Body of pancreas (tissue), 4 donors: ENCODE measurements around the gene ANKS1B. TPM values are rescaled to one million over a fixed set of nuclear protein-coding genes. Genes with fewer than 3 reads are reported as not detected.

ENCODE experiments used
- ATAC-seq: fragments of 150-250 bp; one replicate; pipeline ENCODE4 v1.9.1; 2016
- DNase-seq, 4 donors: peaks; one replicate each; pipeline ENCODE4 v3.0.0-alpha.2; 2019
- H3K27ac ChIP-seq, 4 donors: fragments of 200-600 bp; sonication (generic); 1 replicate in 3 of 4; 2 replicates in 1 of 4; pipeline versions ENCODE4 v1.5.1 to v1.6.1; 2016 to 2019; ENCODE audit warnings: mild to moderate bottlenecking in 1 of 4, mixed read lengths in 1 of 4, moderate library complexity in 1 of 4
- H3K27me3 ChIP-seq, 2 donors: fragments of 200-600 bp; sonication (generic); one replicate each; pipeline ENCODE4 v1.6.0; 2016; ENCODE audit warnings: mild to moderate bottlenecking in 1 of 2
- H3K36me3 ChIP-seq, 2 donors: fragments of 200-600 bp; sonication (generic); replicated peaks in 1 of 2; 2 replicates each; pipeline ENCODE4 v1.5.1; 2016; ENCODE audit warnings: low read depth in 2 of 2; ENCODE audit not compliant: insufficient read depth in 1 of 2
- H3K4me1 ChIP-seq: fragments of 200-600 bp; sonication (generic); one replicate; pipeline ENCODE4 v1.6.0; 2016
- H3K4me3 ChIP-seq, 2 donors: fragments of 200-600 bp; sonication (generic); 1 replicate in 1 of 2; 2 replicates in 1 of 2; pipeline ENCODE4 v1.5.1; 2016 to 2019
- H3K9me3 ChIP-seq, 3 donors: fragments of 200-600 bp; sonication (generic); 1 replicate in 2 of 3; 2 replicates in 1 of 3; pipeline ENCODE4 v1.5.1; 2016
- CTCF ChIP-seq, 7 experiments: fragments of 450-650 bp in 4 of 7; fragments of 200-600 bp in 3 of 7; sonication (generic) in 3 of 7; IDR thresholded peaks; one replicate each; pipeline ENCODE4 v1.5.1; 2016 to 2019; ENCODE audit warnings: antibody characterized with exemption in 7 of 7
- POLR2A ChIP-seq, 3 donors: fragments of 450-650 bp; IDR thresholded peaks; one replicate each; pipeline ENCODE4 v1.6.1; 2016; ENCODE audit warnings: antibody characterized with exemption in 3 of 3, mild to moderate bottlenecking in 2 of 3
- WGBS, 2 donors: methylation state at CpG; one replicate each; pipeline ENCODE4 v1.1.5; 2017; 5-methylcytosine and 5-hydroxymethylcytosine counted together
- intact Hi-C: fragments of 100-400 bp; cut with DNase I; formaldehyde crosslinking; loops from one replicate; pipeline ENCODE4 v1.15.1; 2023
- total RNA-seq, 2 donors: library from RNA; depleted of rRNA; stranded (reverse); fragments of >200 nt; gene quantifications; one replicate each; pipeline ENCODE4 v1.1.0, GENCODE V29; 2016

ANKS1B gene
- total RNA-seq, 2 donors from 2014 or later, result 2.1 to 10.2 TPM

GRCh38 chr12:98883231-98883630 is 1101.5 kb downstream of the ANKS1B start:
- no peak for DNase-seq
- intact Hi-C loops, result no loop called here
- Histone ChIP-seq H3K9me3 (no peaks in the 10 kb centered on the region), H3K27ac (no peak overlapping the region), H3K4me1 (no peaks in the 10 kb centered on the region), H3K27me3 (no peaks in the 10 kb centered on the region), H3K36me3 (no peaks in the 10 kb centered on the region), H3K4me3 (no peak overlapping the region)
- TF ChIP-seq POLR2A (IDR thresholded peaks at IDR 0.05) (no peak), CTCF (IDR thresholded peaks at IDR 0.05) (no peak)
- no peak for ATAC-seq
- 56 to 69% methylated on average over 2 of the region's 2 CpGs for WGBS, 2 donors

- no peak for ATAC-seq
These were observed 1102.2 kb downstream of the ANKS1B start for GRCh38 chr12:98882526-98882925.

GRCh38 chr12:98873776-98874175 is 1111.0 kb downstream of the ANKS1B start:
- Histone ChIP-seq H3K36me3 (no peaks in the 10 kb centered on the region), H3K27ac (no peak overlapping the region), H3K27me3 (no peaks in the 10 kb centered on the region), H3K4me3 (no peak overlapping the region), H3K9me3 (no peaks in the 10 kb centered on the region), H3K4me1 (no peaks in the 10 kb centered on the region)
- TF ChIP-seq CTCF (IDR thresholded peaks at IDR 0.05), result no peak
- no peak for TF ChIP-seq POLR2A (IDR thresholded peaks at IDR 0.05)
- WGBS, 2 donors, result 55 to 63% methylated on average over 1 of the region's 1 CpG
- no peak for ATAC-seq
- intact Hi-C loops, result no loop called here
- no peak for DNase-seq

More at GRCh38 chr12:98882526-98882925, 1102.2 kb downstream of the ANKS1B start:
- Histone ChIP-seq H3K36me3 (no peaks in the 10 kb centered on the region), H3K4me1 (no peaks in the 10 kb centered on the region), H3K4me3 (no peak overlapping the region), H3K27ac (no peak overlapping the region), H3K9me3 (no peaks in the 10 kb centered on the region), H3K27me3 (no peaks in the 10 kb centered on the region)
- TF ChIP-seq CTCF (IDR thresholded peaks at IDR 0.05) (no peak), POLR2A (IDR thresholded peaks at IDR 0.05) (no peak)
- 34 to 36% methylated on average over 1 of the region's 1 CpG for WGBS, 2 donors
- intact Hi-C loops, result no loop called here
- no peak for DNase-seq

- H3K4me3 ChIP-seq, result no peak overlapping the region
- TF ChIP-seq POLR2A (IDR thresholded peaks at IDR 0.05) (no peak), CTCF (IDR thresholded peaks at IDR 0.05) (no peak)
- no peaks in the 10 kb centered on the region for H3K9me3 ChIP-seq
- H3K27me3 ChIP-seq, result no peaks in the 10 kb centered on the region
- H3K27ac ChIP-seq, result no peak overlapping the region
- ATAC-seq (no peak), DNase-seq (no peak)
- H3K36me3 ChIP-seq, result no peaks in the 10 kb centered on the region
- H3K4me1 ChIP-seq, result no peaks in the 10 kb centered on the region
- intact Hi-C loops, result no loop called here
- 43 to 57% methylated on average over 6 of the region's 6 CpGs for WGBS, 2 donors
These were observed 1114.2 kb downstream of the ANKS1B start for GRCh38 chr12:98870504-98870903.

- no peak for DNase-seq
- WGBS, 2 donors, result 62 to 71% methylated on average over 2 of the region's 2 CpGs
- intact Hi-C loops, result no loop called here
- H3K4me1 ChIP-seq, result no peaks in the 10 kb centered on the region
- TF ChIP-seq POLR2A (IDR thresholded peaks at IDR 0.05), result no peak
- TF ChIP-seq CTCF (IDR thresholded peaks at IDR 0.05), result no peak
- H3K36me3 ChIP-seq, result no peaks in the 10 kb centered on the region
- H3K27me3 ChIP-seq, result no peaks in the 10 kb centered on the region
- no peaks in the 10 kb centered on the region for H3K9me3 ChIP-seq
- ATAC-seq, result no peak
- no peak overlapping the region for H3K27ac ChIP-seq
- H3K4me3 ChIP-seq, result no peak overlapping the region
These were observed 1114.7 kb downstream of the ANKS1B start for GRCh38 chr12:98869886-98870503.
